Panc1 (cell line): ENCODE measurements around the gene SDK1.

Experiments used
- POLR2AphosphoS5 ChIP-seq: IDR thresholded peaks from 2 replicates; pipeline ENCODE4 v1.6.1; 2012; ENCODE audit warnings: mild to moderate bottlenecking, low read depth, low read length, moderate library complexity
- SIN3A ChIP-seq: IDR thresholded peaks from 2 replicates; pipeline ENCODE4 v1.6.1; 2012; ENCODE audit warnings: low read depth, mild to moderate bottlenecking, low read length, moderate library complexity, borderline replicate concordance; ENCODE audit not compliant: insufficient read depth
- TCF7L2 ChIP-seq: IDR thresholded peaks from 2 replicates; pipeline ENCODE4 v1.6.1; 2011; ENCODE audit warnings: mild to moderate bottlenecking, low read depth, low read length, inconsistent platforms
- TF ChIP-seq, protein P1 (sequence below): fragments of 450-650 bp; IDR thresholded peaks from 2 replicates; pipeline ENCODE4 v1.5.1; 2017; ENCODE audit warnings: mild to moderate bottlenecking
- TF ChIP-seq, protein P2 (sequence below), 2 experiments: IDR thresholded peaks; 2 replicates each; pipeline ENCODE4 v1.6.1; 2011 to 2012; ENCODE audit warnings: low read depth in 2 of 2, control low read depth in 1 of 2, low read length in 1 of 2, mild to moderate bottlenecking in 1 of 2, moderate library complexity in 1 of 2; ENCODE audit not compliant: insufficient read depth in 1 of 2

DNA sequence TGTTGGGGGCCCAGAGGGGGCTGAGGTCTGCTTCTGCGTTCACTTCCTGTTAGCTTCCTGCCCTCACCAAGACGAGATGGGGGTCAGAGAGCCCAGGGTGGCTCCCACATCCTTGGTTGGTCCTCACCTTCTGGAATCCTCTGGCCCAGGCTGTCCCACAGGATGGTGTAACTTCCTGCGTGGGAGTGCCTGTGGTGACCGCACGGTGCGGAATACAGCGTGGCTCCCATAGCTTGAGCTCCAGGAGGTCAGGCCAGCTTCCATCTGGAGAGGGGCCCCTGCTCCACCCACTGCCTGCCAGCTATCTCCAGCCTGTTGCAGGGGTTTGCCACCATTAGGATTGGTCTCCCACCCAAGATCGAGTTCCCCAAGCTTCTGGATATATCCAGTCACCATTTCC is 699.9 kb downstream of the SDK1 start:
- TF ChIP-seq, protein P1, sequence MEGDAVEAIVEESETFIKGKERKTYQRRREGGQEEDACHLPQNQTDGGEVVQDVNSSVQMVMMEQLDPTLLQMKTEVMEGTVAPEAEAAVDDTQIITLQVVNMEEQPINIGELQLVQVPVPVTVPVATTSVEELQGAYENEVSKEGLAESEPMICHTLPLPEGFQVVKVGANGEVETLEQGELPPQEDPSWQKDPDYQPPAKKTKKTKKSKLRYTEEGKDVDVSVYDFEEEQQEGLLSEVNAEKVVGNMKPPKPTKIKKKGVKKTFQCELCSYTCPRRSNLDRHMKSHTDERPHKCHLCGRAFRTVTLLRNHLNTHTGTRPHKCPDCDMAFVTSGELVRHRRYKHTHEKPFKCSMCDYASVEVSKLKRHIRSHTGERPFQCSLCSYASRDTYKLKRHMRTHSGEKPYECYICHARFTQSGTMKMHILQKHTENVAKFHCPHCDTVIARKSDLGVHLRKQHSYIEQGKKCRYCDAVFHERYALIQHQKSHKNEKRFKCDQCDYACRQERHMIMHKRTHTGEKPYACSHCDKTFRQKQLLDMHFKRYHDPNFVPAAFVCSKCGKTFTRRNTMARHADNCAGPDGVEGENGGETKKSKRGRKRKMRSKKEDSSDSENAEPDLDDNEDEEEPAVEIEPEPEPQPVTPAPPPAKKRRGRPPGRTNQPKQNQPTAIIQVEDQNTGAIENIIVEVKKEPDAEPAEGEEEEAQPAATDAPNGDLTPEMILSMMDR = no peak
- TF ChIP-seq POLR2AphosphoS5 (no peak), TCF7L2 (no peak), SIN3A (no peak)
- TF ChIP-seq, protein P2, sequence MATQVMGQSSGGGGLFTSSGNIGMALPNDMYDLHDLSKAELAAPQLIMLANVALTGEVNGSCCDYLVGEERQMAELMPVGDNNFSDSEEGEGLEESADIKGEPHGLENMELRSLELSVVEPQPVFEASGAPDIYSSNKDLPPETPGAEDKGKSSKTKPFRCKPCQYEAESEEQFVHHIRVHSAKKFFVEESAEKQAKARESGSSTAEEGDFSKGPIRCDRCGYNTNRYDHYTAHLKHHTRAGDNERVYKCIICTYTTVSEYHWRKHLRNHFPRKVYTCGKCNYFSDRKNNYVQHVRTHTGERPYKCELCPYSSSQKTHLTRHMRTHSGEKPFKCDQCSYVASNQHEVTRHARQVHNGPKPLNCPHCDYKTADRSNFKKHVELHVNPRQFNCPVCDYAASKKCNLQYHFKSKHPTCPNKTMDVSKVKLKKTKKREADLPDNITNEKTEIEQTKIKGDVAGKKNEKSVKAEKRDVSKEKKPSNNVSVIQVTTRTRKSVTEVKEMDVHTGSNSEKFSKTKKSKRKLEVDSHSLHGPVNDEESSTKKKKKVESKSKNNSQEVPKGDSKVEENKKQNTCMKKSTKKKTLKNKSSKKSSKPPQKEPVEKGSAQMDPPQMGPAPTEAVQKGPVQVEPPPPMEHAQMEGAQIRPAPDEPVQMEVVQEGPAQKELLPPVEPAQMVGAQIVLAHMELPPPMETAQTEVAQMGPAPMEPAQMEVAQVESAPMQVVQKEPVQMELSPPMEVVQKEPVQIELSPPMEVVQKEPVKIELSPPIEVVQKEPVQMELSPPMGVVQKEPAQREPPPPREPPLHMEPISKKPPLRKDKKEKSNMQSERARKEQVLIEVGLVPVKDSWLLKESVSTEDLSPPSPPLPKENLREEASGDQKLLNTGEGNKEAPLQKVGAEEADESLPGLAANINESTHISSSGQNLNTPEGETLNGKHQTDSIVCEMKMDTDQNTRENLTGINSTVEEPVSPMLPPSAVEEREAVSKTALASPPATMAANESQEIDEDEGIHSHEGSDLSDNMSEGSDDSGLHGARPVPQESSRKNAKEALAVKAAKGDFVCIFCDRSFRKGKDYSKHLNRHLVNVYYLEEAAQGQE (IDR thresholded peaks at IDR 0.05; ENCODE audit: insufficient read depth in 1 of 2, low read depth in 2 of 2, low read length in 1 of 2) = no peak
